Measurements from ENCODE around the gene PAX2.

PAX2 gene

DNA sequence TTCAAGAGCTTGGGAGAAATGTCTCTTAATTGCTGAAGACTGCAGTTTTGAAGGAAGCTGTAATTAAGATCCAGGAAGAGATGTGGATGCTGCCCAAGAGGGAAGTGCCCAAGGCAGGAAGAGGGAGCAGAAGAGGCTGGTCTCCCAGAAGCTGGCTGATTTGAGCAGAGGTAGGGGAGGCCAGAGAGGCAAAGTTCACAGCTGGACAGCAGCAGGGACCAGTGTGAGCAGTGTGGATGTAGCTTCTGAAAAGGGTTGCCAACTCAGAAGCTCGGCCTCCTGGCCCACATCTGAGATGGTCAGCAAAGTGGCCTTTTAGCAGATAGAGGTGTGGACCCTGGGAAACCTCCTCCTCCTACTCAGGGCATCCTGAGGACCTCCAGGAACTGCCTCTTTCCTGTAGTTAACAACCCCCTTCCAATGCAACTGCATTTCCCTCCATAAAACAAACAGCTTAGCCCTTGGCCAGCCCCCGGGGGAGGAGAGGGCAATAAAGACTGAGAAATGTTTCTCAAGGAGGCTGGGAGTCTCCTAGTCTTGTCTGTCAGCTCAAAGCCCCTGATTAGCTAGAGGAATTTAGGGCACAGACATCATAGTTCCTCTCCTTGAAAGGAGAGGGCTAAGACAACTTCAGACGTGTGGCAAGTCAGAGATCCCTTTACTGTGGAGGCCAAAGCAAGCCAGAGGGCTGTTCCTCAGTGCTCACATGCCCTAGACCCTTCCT is 69.5 kb downstream of the PAX2 start:
- no peak overlapping the region for H3K27ac ChIP-seq
- TF ChIP-seq, protein P1, sequence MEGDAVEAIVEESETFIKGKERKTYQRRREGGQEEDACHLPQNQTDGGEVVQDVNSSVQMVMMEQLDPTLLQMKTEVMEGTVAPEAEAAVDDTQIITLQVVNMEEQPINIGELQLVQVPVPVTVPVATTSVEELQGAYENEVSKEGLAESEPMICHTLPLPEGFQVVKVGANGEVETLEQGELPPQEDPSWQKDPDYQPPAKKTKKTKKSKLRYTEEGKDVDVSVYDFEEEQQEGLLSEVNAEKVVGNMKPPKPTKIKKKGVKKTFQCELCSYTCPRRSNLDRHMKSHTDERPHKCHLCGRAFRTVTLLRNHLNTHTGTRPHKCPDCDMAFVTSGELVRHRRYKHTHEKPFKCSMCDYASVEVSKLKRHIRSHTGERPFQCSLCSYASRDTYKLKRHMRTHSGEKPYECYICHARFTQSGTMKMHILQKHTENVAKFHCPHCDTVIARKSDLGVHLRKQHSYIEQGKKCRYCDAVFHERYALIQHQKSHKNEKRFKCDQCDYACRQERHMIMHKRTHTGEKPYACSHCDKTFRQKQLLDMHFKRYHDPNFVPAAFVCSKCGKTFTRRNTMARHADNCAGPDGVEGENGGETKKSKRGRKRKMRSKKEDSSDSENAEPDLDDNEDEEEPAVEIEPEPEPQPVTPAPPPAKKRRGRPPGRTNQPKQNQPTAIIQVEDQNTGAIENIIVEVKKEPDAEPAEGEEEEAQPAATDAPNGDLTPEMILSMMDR (IDR thresholded peaks at IDR 0.05) = no peak
- TF ChIP-seq ZFX (IDR thresholded peaks at IDR 0.05; ENCODE audit: borderline replicate concordance) = no peak

DNA sequence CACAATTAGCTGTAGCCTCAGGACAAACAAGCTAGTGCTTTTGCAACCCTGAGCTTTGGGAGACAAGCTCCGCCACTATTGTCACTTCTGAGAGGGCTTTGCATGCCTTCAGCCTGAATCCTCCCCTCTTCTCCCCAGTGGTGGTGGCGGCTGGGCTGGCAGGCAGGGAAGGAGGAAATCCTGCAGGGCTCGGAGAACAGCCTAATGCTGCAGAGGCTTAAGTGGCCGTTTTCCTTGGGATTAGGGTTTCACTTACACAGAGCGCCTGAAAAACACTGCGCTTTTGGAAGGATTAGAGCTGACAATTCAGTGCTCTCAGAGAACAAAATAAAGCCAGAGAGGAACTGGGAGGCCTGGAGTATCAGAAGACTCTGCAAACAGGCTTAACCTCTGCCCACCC is 71.3 kb downstream of the PAX2 start:
- H3K27ac ChIP-seq = no peak overlapping the region
- TF ChIP-seq ZFX (IDR thresholded peaks at IDR 0.05; ENCODE audit: borderline replicate concordance) = no peak
- TF ChIP-seq, protein P1 (IDR thresholded peaks at IDR 0.05) = no peak

DNA sequence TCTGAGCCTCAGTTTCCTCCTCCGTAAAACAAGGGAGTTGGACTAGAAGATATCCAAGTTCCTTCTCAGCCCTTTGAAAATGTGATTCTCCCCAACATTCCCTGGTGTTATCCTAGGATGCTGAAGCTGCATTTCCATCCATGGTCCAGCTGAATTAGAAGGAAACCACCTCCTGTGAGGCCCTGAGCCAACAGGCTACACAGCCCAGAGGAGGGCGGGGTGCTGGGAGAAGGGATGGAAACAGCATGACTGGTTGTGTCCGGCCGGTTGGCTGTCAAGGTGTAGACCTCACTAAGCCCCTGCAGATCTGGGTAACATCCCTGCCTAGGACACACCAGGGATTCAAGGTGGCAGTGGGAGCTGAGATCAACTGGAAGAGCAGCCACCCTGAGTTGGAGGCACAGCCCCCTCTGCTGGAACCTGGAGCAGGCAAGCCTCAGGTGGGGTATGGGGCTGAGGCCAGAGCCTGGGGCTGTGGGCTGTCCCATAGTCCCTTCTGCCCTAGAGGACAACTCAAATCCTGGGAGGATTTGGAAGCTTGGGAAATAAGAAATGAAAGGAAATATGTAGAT is 72.0 kb downstream of the PAX2 start:
- no peak for TF ChIP-seq ZFX (IDR thresholded peaks at IDR 0.05; ENCODE audit: borderline replicate concordance)
- TF ChIP-seq, protein P1 (IDR thresholded peaks at IDR 0.05) = peak; percentile 30; the same call in 1 of the 2 replicates
- H3K27ac ChIP-seq = no peak overlapping the region

DNA sequence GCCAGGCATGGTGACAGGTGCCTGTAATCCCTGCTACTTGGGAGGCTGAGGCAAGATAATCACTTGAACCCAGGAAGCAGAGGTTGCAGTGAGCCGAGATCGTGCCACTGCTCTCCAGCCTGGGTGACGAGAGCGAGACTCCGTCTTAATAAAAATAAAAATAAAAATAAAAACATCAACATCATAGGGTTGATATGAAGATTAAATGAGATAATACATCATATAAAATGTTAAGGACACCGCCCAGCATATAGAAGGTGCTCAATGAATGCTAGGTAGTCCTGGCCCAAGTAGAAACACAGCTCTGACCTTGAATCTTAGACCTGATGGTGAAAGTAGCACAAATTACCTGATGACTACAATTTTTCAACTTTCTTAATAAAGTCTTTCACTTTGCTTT is 74.0 kb downstream of the PAX2 start:
- TF ChIP-seq, protein P1 (IDR thresholded peaks at IDR 0.05) = no peak
- no peak for TF ChIP-seq ZFX (IDR thresholded peaks at IDR 0.05; ENCODE audit: borderline replicate concordance)
- no peak overlapping the region for H3K27ac ChIP-seq

DNA sequence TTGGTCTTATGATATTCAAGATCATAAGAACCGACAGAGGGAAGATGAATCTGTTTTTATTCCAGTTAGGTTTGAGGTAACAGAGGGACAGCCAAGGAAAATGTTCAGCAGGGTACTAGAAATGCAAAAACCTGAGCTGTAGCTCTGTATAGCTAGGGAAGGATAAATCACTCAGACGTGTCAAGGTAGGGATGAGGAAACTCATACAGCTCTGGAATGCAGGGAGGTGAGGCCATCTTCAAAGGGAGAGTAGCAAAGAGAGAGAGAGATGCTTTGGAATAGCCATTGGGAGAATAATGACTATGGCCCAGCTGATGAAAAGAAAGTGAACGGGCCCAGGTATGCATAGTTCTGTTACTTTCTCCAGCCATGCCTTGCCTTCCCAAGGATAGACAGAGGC is 77.8 kb downstream of the PAX2 start:
- TF ChIP-seq, protein P1 (IDR thresholded peaks at IDR 0.05) = no peak
- no peak for TF ChIP-seq ZFX (IDR thresholded peaks at IDR 0.05; ENCODE audit: borderline replicate concordance)
- no peak overlapping the region for H3K27ac ChIP-seq

DNA sequence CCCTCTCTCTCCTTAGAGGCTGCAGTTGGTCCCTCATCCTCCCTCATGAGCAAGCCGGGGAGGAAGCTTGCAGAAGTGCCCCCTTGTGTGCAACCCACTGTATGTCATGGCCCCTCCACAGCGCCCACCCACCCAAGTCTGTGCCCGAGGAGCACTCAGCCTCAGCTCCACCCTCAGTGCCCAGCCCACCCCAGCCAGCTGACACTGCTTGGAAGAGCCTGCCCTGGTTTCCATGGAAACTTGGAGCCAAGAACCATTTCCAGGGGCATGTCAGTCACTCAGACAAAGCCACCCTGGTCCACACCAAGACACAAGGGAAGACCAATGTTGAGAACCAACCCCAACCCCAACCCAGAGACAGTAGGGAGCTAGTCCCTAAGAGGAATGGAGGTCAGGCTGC is 79.5 kb downstream of the PAX2 start:
- no peak overlapping the region for H3K27ac ChIP-seq
- TF ChIP-seq, protein P1 (IDR thresholded peaks at IDR 0.05) = no peak
- no peak for TF ChIP-seq ZFX (IDR thresholded peaks at IDR 0.05; ENCODE audit: borderline replicate concordance)

DNA sequence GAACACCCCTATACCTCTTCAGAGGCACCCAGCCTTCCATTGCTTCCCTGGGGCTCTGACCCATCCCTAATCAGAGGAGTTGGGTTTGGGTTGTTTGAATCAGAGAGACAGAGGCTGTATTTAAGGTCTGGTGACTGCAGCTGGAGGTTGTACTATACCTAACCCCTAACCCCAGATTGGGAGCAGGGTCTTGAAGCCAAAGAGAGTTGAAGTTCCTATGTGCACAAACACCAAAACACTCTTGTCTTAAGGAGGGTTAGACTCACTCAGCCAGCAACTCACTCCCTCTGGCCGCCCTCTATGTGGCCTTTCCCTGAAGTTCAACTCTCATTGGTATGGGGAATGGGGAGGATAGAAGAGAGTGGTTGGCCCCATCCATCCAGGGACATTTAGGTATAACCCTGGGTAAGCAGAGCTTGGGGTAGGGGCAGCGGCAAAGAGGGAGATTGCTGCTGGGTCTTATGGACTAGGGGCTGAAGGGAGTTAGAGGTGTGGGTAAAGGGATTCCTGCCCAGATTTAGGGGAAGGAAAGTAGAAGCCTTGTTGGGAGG is 80.0 kb downstream of the PAX2 start:
- TF ChIP-seq, protein P1 (IDR thresholded peaks at IDR 0.05) = no peak
- H3K27ac ChIP-seq = no peak overlapping the region
